SU-DHL-6 (cell line): Measurements from ENCODE around the gene PNMA8B.

Source experiments
- H2AFZ ChIP-seq: fragments of 200-600 bp; sonication (generic); 2 replicates; pipeline ENCODE4 v1.6.1; 2014; ENCODE audit warnings: low read depth, mild to moderate bottlenecking, moderate library complexity, mixed read lengths, antibody characterized with exemption, low read length; ENCODE audit not compliant: severe bottlenecking
- H3F3A ChIP-seq: fragments of 200-600 bp; shearing (Covaris generic); 2 replicates; pipeline ENCODE4 v1.6.0; 2016; ENCODE audit warnings: antibody characterized with exemption, mild to moderate bottlenecking; ENCODE audit not compliant: insufficient read depth
- H3K27ac ChIP-seq: fragments of 200-600 bp; sonication (generic); 2 replicates; pipeline ENCODE4 v1.5.1; 2016; ENCODE audit warnings: low read depth, mild to moderate bottlenecking, low read length, moderate library complexity, mixed read lengths
- H3K27me3 ChIP-seq: fragments of 200-600 bp; sonication (generic), shearing (Covaris generic); 2 replicates; pipeline ENCODE4 v1.6.0; 2014; ENCODE audit warnings: mild to moderate bottlenecking, low read length
- H3K36me3 ChIP-seq: fragments of 200-600 bp; sonication (generic); 2 replicates; pipeline ENCODE4 v1.6.1; 2014; ENCODE audit warnings: mild to moderate bottlenecking, low read length, mixed read lengths
- H3K4me2 ChIP-seq: fragments of 300-600, 200-600 bp; shearing (Covaris generic), sonication (generic); 2 replicates; pipeline ENCODE4 v1.6.0; 2014; ENCODE audit warnings: low read length, low read depth, mild to moderate bottlenecking; ENCODE audit not compliant: poor library complexity, severe bottlenecking
- H3K4me3 ChIP-seq: fragments of 200-600 bp; sonication (generic); 2 replicates; pipeline ENCODE4 v1.5.1; 2014; ENCODE audit warnings: antibody characterized with exemption, low read length, mild to moderate bottlenecking, mixed read lengths; ENCODE audit not compliant: insufficient read depth, poor library complexity, severe bottlenecking
- H3K79me2 ChIP-seq: fragments of 200-600 bp; sonication (generic); 2 replicates; pipeline ENCODE4 v1.6.1; 2014; ENCODE audit warnings: mild to moderate bottlenecking, low read length, moderate library complexity; ENCODE audit not compliant: insufficient read depth
- H3K9ac ChIP-seq: fragments of 200-600 bp; sonication (generic); 2 replicates; pipeline ENCODE4 v1.7.0; 2014; ENCODE audit warnings: mild to moderate bottlenecking, low read length
- H3K9me2 ChIP-seq: fragments of 200-600 bp; sonication (generic); replicated peaks from 2 replicates; pipeline ENCODE4 v1.6.1; 2014; ENCODE audit warnings: low read length; ENCODE audit not compliant: insufficient read depth
- H3K9me3 ChIP-seq: fragments of 200-600 bp; sonication (generic); 2 replicates; pipeline ENCODE4 v1.6.1; 2014; ENCODE audit warnings: low read length, mixed read lengths; ENCODE audit not compliant: insufficient read depth
- H4K20me1 ChIP-seq: fragments of 200-600 bp; sonication (generic); 2 replicates; pipeline ENCODE4 v1.6.1; 2014; ENCODE audit warnings: low read depth, mild to moderate bottlenecking, antibody characterized with exemption, low read length, moderate library complexity, mixed read lengths
- EZH2phosphoT487 ChIP-seq: fragments of 200-600 bp; sonication (generic), shearing (Covaris generic); conservative IDR thresholded peaks from 2 replicates; pipeline ENCODE4 v1.6.1; 2018; ENCODE audit warnings: mild to moderate bottlenecking, antibody characterized with exemption, low read length, moderate library complexity, mixed read lengths
- TF ChIP-seq, protein P1 (sequence below): fragments of 200-600 bp; sonication (generic); IDR thresholded peaks from one replicate; pipeline ENCODE4 v1.5.1; 2017; ENCODE audit warnings: antibody characterized with exemption, mild to moderate bottlenecking, low read length, moderate library complexity; ENCODE audit not compliant: insufficient read depth, poor library complexity, severe bottlenecking

PNMA8B gene

DNA sequence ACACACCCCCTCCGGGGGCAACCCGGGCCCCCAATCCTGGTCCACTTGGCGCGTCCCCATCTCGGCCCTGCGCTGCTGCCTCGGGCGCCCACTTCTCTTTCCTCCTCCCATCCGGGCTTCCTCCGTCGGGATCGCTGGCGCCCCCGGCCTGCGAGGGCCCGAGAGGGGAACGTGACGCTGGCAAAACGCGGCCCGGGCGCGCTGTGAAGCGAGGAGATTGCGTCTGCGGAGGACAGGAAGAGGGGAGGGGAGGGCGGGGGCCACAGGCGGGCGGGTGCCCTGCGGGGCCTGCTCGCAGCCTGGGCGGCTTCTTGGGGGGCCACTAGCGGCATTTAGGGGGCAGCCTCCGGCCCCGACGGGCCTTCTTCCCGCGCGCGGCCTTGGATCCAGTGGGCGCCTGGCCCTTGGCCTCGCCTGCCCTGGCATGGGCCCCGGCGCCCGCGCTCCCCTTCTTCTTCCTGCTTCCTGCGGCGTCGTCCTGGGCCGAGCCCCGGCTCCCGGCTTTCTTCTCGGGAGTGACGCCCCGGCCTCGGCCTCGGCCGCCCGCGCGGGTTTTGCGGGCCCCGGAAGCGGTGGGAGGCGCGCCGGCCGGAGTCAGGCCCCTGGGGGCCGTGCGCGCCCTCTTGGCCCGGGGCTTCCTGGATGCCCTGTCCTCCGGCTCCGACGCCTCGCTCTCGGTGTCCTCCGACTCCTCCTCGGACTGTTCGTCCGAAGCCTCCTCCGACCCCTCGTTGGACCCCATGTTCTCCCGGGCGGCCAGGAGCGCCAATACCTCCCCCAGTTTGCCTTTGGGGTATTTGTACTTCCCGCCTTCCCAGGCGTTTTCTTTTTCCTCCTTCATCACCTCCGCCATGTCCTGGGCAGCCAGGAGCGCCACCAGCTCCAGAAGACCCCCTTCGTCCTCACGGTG is 2.2 kb downstream of the PNMA8B start:
- TF ChIP-seq EZH2phosphoT487: no peak
- TF ChIP-seq, protein P1, sequence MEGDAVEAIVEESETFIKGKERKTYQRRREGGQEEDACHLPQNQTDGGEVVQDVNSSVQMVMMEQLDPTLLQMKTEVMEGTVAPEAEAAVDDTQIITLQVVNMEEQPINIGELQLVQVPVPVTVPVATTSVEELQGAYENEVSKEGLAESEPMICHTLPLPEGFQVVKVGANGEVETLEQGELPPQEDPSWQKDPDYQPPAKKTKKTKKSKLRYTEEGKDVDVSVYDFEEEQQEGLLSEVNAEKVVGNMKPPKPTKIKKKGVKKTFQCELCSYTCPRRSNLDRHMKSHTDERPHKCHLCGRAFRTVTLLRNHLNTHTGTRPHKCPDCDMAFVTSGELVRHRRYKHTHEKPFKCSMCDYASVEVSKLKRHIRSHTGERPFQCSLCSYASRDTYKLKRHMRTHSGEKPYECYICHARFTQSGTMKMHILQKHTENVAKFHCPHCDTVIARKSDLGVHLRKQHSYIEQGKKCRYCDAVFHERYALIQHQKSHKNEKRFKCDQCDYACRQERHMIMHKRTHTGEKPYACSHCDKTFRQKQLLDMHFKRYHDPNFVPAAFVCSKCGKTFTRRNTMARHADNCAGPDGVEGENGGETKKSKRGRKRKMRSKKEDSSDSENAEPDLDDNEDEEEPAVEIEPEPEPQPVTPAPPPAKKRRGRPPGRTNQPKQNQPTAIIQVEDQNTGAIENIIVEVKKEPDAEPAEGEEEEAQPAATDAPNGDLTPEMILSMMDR: no peak
- H3K9me3 ChIP-seq: no peaks in the 10 kb centered on the region
- H3K9me2 ChIP-seq: no peaks in the 10 kb centered on the region
- no peak overlapping the region for H3K4me3 ChIP-seq
- peak overlapping the region; percentile 23 for H3K4me2 ChIP-seq
- no peaks in the 10 kb centered on the region for H3K36me3 ChIP-seq
- H3K27me3 ChIP-seq: no peaks in the 10 kb centered on the region
- H3K27ac ChIP-seq: no peak overlapping the region
- no peaks in the 10 kb centered on the region for H3F3A ChIP-seq
- no peak overlapping the region for H3K9ac ChIP-seq
- no peaks in the 10 kb centered on the region for H4K20me1 ChIP-seq
- no peaks in the 10 kb centered on the region for H3K79me2 ChIP-seq
- no peak overlapping the region for H2AFZ ChIP-seq

- Histone ChIP-seq H3K9ac (no peak overlapping the region), H3K9me2 (no peaks in the 10 kb centered on the region), H3K79me2 (no peaks in the 10 kb centered on the region), H3K27ac (no peak overlapping the region), H4K20me1 (no peaks in the 10 kb centered on the region), H3K36me3 (no peaks in the 10 kb centered on the region), H3K4me3 (no peak overlapping the region), H2AFZ (no peak overlapping the region), H3K9me3 (no peaks in the 10 kb centered on the region), H3K4me2 (peak overlapping the region; percentile 7), H3K27me3 (no peaks in the 10 kb centered on the region), H3F3A (no peaks in the 10 kb centered on the region)
- TF ChIP-seq EZH2phosphoT487: no peak
- TF ChIP-seq, protein P1: no peak
Measured at GRCh38 chr19:46492841-46493235, 2.8 kb downstream of the PNMA8B start.

GRCh38 chr19:46491975-46492682 is 3.5 kb downstream of the PNMA8B start:
- Histone ChIP-seq H3K79me2 (no peaks in the 10 kb centered on the region), H3K9me2 (no peaks in the 10 kb centered on the region), H3K27me3 (no peaks in the 10 kb centered on the region), H3K4me2 (peak overlapping the region; percentile 7), H3K36me3 (no peaks in the 10 kb centered on the region), H3K27ac (no peak overlapping the region), H3F3A (no peaks in the 10 kb centered on the region), H4K20me1 (no peaks in the 10 kb centered on the region), H3K4me3 (no peak overlapping the region), H3K9me3 (no peaks in the 10 kb centered on the region), H2AFZ (no peak overlapping the region), H3K9ac (no peak overlapping the region)
- TF ChIP-seq, protein P1: no peak
- TF ChIP-seq EZH2phosphoT487: no peak
